Muscle layer of colon (tissue), 2 donors: ENCODE results near the gene PGAP6.
"Not testable (repeated sequence)": the region's sequence is repeated elsewhere in the genome, so short reads cannot be mapped to it uniquely, and the experiment has no call there.

Experiments
- H3K27ac ChIP-seq: one replicate; pipeline ENCODE4 v1.7.0; 2013; ENCODE audit warnings: low read depth, mild to moderate bottlenecking, low read length, moderate library complexity
- H3K27me3 ChIP-seq, 2 donors: one replicate each; pipeline ENCODE4 v1.7.0; 2013; ENCODE audit warnings: low read length in 2 of 2, mild to moderate bottlenecking in 2 of 2; ENCODE audit not compliant: insufficient read depth in 2 of 2, control insufficient read depth in 1 of 2
- H3K36me3 ChIP-seq: one replicate; pipeline ENCODE4 v1.7.0; 2013; ENCODE audit warnings: mild to moderate bottlenecking, low read length; ENCODE audit not compliant: insufficient read depth
- H3K4me1 ChIP-seq: one replicate; pipeline ENCODE4 v1.7.0; 2013; ENCODE audit warnings: mild to moderate bottlenecking, low read length; ENCODE audit not compliant: insufficient read depth
- H3K4me3 ChIP-seq, 2 donors: one replicate each; pipeline ENCODE4 v1.7.0; 2013; ENCODE audit warnings: low read length in 2 of 2, low read depth in 1 of 2, mild to moderate bottlenecking in 1 of 2, moderate library complexity in 1 of 2
- H3K9ac ChIP-seq: one replicate; pipeline ENCODE4 v1.7.0; 2013; ENCODE audit warnings: low read length
- H3K9me3 ChIP-seq: one replicate; pipeline ENCODE4 v1.7.0; 2013; ENCODE audit warnings: mild to moderate bottlenecking, low read length
- donor health status: abdominal sarcoma.
- donor health status: Adenocarcinoma of cecum.

PGAP6 gene

DNA sequence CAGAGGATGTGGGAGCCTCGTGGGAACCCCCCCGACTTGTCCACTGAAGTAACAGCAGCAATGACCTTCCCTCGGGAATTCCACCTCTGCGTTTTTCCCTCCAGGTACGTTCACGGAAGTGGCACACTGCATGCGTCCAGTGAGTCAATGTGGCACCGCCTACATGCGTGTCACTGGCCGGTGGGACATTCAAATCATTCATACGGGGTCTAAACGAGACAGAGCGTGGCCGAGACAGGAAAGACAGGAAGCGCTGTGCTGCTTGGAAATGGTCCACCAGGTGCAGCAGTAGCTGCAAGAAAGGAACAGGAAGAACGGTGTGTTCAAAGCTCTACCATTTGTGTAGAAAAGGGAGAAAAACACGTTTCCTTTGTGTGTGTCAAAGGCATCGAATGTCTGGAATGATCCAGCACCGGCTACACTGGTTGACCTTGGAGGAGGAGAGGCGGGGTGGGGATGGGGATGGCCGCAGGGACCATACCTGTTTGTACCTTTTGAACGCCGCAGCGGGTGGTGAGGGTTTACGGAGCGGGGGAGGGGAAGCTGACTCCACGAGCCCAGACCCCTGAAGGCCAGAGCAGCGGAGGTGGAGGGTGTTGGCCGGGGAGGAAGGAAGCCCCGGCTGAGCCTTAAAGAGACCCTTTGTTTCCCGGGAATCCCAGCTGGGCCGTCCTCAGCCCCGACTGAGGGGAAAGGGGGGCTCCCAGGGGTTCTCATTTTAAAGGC, 1.7 kb upstream of the PGAP6 start:
- Histone ChIP-seq H3K27ac (peak overlapping the region; percentile 12), H3K4me1 (peaks cover 44% of the 10 kb centered on the region), H3K4me3 (peak overlapping the region in 1 of 2 donors; percentile 83)

DNA sequence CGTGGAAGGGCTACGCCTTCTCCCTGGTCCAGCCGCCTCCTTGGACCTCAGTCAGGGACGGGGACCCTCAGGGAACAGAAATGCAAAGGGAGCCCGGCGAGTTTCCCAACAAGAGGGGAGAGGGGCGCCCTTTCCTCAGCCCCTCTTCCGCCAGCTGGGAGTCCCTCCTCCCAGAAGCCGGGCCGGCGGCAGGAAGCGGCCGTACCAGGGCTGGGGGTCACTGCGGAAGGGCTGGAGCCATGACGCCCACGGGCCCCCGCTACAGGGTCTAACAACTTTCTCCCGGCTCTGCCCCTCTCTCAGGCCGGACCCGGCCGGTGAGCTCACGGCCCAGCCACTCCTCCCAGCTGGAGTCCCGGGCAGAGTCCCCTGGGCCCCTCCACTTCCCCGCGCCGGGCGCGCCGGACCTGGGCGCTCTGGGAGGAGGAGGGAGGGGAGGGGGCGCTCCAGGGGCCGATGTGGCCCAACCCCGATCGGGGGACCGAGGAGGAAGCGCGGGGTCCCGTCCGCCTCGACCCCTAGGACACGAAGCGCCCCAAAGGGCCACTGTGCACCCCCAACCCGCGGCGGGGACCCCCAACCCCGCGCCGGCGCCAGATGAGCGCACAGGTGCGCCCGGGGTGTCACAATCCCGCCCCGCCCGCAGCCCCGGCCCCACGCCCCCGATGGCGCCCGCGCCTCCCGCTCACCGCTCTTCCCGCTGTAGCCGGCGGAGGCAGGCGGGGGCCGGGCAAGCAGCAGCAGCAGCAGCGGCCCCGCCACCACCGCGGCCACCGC, 578 bp downstream of the PGAP6 start:
- Histone ChIP-seq H3K9ac (no peak overlapping the region), H3K9me3 (no peaks in the 10 kb centered on the region), H3K27ac (peak overlapping the region; percentile 47), H3K4me1 (peaks cover 30% of the 10 kb centered on the region), H3K4me3 (peak overlapping the region; percentile 52 to 55), H3K36me3 (peaks cover 7% of the 10 kb centered on the region), H3K27me3 (no peaks in the 10 kb centered on the region)

More for the DNA sequence above, 1.7 kb upstream of the PGAP6 start:
- no peaks in the 10 kb centered on the region for H3K36me3 ChIP-seq
- H3K9me3 ChIP-seq = no peaks in the 10 kb centered on the region
- peak overlapping the region; percentile 39 for H3K9ac ChIP-seq
- H3K27me3 ChIP-seq = no peaks in the 10 kb centered on the region

DNA sequence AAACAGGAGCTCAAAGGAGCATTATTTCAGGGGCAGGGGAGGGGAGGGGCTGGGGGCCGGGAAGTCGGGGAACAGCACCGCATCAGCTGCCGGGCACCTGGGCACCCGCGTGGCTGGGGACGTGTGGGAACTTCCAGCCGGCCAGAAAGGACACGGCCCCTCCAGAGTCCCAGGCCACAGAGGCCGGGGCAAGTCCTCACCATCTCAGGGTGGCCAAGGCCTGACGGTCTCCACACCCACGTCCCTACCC, 1.1 kb downstream of the PGAP6 start:
- no peak overlapping the region for H3K9ac ChIP-seq
- peaks cover 10% of the 10 kb centered on the region for H3K36me3 ChIP-seq
- peak overlapping the region; percentile 47 for H3K27ac ChIP-seq
- H3K27me3 ChIP-seq = no peaks in the 10 kb centered on the region
- H3K9me3 ChIP-seq = no peaks in the 10 kb centered on the region
- H3K4me3 ChIP-seq = peak overlapping the region; percentile 52 to 55
- peaks cover 26% of the 10 kb centered on the region for H3K4me1 ChIP-seq

DNA sequence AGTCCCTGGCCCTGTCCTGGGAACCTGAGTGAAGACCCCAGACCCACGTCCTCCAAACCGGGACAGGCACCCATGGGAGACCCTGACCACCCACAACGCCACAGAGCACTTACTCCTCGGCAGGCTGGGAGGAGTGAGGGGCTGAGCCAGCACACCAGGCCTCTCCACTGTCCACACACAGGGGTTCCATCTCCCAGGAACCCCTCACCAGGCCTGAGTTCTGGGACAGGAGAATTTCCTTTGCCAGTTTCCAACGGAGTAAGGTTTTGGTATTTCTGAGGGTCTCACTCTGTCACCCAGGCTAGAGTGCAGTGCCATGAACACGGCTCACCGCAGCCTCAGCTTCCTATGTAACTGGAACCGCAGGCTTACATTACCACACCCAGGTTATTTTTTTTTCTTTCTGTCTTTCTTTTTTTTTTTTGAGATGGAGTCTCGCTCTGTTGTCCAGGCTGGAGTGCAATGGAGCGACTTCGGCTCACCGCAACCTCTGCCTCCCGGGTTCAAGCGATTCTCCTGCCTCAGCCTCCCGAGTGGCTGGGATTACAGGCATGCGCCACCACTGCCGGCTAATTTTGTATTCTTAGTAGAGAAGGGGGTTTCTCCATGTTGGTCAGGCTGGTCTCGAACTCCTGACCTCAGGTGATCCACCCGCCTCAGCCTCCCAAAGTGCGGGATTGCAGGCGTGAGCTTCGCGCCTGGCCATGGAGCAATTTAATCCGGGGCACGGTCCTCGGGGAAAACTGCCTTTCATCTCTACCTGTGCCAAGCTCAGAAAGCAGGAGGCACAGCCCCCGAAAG, 1.6 kb downstream of the PGAP6 start:
- H3K9ac ChIP-seq = no peak overlapping the region
- peaks cover 26% of the 10 kb centered on the region for H3K4me1 ChIP-seq
- H3K27me3 ChIP-seq = no peaks in the 10 kb centered on the region
- H3K9me3 ChIP-seq = no peaks in the 10 kb centered on the region
- H3K27ac ChIP-seq = no peak overlapping the region
- H3K36me3 ChIP-seq = peaks cover 10% of the 10 kb centered on the region
- H3K4me3 ChIP-seq = peak overlapping the region in 1 of 2 donors; percentile 52

DNA sequence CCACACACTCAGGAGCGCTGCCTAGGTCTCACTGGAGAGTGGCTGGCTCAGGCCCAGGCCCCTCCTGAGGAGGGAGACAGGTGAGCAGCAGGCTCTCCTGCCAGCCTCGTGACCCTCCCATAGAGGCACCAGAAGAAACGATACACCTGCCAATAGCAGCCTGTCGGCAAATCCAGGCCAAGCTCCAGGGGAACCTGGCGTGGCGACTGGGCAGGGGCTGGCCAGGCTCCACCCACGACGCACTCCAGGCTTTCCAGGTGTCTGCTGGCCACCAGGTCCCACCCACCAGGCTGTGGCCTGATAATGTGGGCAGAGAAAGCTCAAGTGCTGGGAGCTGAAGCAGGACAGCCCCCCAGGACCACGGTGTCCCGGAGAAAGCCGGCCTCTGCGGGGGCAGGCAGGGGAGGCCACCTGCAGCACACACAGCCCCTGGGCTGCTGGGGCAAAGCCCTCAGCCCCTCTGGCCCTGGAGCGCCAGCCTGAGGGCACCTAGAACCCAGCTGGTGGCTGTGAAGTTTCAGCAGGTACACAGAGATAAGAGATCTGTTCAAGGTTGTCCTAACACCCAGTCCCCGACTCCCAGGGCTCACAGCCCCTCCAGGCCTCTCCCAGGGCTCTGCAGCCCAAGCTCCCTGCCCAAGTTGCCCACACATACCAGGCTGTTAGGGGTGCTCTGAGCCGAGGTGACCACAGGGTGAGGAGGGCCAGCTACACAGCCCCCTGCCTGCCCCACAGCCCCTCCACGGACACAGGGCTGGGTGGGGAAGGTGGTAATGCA, 2.4 kb downstream of the PGAP6 start:
- Histone ChIP-seq H3K27me3 (no peaks in the 10 kb centered on the region), H3K36me3 (peaks cover 17% of the 10 kb centered on the region), H3K4me1 (peaks cover 26% of the 10 kb centered on the region), H3K9ac (no peak overlapping the region), H3K4me3 (no peak overlapping the region), H3K27ac (no peak overlapping the region), H3K9me3 (no peaks in the 10 kb centered on the region)

DNA sequence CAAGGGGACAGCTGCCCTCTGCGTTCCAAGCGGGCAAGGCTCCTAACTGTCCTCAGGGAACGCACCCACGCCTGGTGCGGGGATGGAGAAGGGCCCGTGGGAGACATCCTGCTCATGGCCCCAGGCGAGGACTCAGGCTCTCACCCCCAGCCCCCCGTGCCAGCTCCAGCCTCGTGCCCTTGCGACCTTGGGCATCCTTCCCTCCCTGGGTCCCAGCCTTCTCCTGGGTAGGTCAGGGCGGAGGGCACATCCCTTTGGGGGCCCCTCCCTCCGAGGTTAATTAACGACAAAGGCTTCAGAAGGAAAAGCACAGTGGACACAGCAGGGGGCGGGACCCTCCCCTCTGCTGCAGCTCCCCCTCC, 3.0 kb downstream of the PGAP6 start:
- Histone ChIP-seq H3K4me1 (peaks cover 25% of the 10 kb centered on the region), H3K9me3 (no peaks in the 10 kb centered on the region), H3K9ac (no peak overlapping the region), H3K36me3 (peaks cover 18% of the 10 kb centered on the region), H3K27me3 (no peaks in the 10 kb centered on the region), H3K4me3 (no peak overlapping the region), H3K27ac (no peak overlapping the region)

DNA sequence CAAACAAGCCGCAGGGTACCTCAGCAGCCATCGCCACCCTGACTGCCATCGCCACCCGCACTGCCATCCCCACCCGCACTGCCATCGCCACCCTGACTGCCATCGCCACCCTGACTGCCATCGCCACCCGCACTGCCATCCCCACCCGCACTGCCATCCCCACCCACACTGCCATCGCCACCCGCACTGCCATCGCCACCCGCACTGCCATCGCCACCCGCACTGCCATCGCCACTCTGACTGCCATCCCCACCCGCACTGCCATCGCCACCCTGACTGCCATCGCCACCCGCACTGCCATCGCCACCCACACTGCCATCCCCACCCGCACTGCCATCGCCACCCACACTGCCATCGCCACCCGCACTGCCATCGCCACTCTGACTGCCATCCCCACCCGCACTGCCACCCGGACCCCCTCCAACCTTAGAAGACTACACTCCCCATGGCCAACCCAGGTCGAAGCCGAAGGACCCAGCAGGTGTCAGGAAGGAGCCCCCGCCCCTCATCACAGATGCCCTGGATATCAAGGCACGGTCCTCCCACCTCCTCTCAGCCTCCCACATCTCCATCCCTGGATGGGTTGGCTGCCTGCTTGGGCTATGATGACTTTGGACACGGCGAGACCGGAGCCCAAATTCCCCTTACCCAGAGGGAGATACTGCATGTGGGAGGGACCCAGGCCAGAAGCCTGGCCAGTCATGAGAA, 3.5 kb downstream of the PGAP6 start:
- Histone ChIP-seq H3K4me1 (peaks cover 20% of the 10 kb centered on the region), H3K36me3 (peaks cover 18% of the 10 kb centered on the region)
- not testable (repeated sequence) for H3K9ac ChIP-seq, H3K4me3 ChIP-seq, H3K9me3 ChIP-seq, H3K27ac ChIP-seq, H3K27me3 ChIP-seq

DNA sequence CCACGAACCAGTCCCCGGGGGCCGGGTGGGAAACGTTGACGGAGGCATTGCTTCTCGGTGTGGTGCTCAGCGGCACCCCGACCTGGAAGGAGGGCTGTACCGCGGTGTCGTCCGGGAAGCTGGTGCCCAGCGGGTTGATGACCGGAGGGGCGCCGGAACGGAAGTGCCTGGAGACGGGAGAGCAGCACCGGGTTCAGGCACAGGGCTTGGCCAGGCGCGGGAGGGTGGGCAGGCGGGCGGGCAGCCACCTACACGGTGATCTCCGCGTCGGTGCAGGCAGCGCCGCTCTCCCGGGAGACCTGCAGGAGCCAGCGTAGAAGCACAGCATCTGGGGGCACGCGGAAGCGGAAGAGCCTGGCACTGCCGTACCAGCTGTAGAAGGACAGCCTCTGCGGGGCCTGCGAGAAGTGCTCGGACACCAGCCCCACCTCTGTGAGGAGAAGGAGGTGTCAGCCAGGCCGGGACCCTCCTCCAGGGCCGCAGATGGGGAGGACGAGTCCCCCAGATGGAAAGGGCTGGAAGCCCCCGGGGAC, 4.3 kb downstream of the PGAP6 start:
- Histone ChIP-seq H3K27ac (no peak overlapping the region), H3K9ac (no peak overlapping the region), H3K9me3 (no peaks in the 10 kb centered on the region), H3K36me3 (peaks cover 18% of the 10 kb centered on the region), H3K27me3 (no peaks in the 10 kb centered on the region), H3K4me3 (no peak overlapping the region), H3K4me1 (peaks cover 13% of the 10 kb centered on the region)

DNA sequence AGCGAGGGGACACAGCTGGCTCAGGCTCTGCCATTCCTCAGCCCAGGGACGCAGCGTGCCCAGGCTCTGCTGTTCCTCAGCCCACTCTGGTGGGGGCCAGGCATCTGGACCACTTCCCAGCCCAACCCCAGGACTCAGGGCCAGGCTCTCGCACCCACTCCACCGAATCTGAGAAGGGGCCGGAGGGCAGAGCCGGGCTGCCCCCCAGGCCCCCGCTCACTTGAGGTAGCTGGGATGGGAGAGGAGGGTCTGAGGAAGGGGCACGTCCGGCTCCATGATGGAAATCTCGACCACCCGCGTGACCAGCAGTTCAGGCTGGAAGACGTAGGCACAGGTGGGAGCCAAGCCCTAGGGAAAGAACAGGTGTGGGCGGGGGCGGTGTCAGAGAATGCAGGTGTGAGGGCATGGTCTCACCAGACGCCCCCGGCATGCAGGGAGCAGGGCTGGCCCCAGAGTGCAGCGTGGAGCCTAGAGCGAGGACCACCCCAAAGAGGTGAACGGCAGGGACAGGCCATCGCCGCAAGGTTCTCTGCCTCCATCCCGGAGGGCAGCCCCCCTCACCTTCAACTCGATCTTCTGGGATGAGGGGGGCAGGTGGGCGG, 4.9 kb downstream of the PGAP6 start:
- Histone ChIP-seq H3K27ac (no peak overlapping the region), H3K36me3 (peaks cover 23% of the 10 kb centered on the region), H3K4me3 (no peak overlapping the region), H3K27me3 (no peaks in the 10 kb centered on the region), H3K9me3 (no peaks in the 10 kb centered on the region), H3K4me1 (peaks cover 13% of the 10 kb centered on the region), H3K9ac (no peak overlapping the region)
